GM12878 (cell line): Measurements from ENCODE around the gene IRF8. TPM values are rescaled to one million over a fixed set of nuclear protein-coding genes. Genes with fewer than 3 reads are reported as not detected.

Experiments
- ATAC-seq: fragments of 200-7000 bp; cut with Tn5 transposase; 3 replicates; pipeline ENCODE4 v1.9.1; 2020; ENCODE audit warnings: mild to moderate bottlenecking, moderate library complexity
- BruUV-seq: library from RNA; stranded (reverse); fragments of 400-500 nt; replicated peaks from 2 replicates; lab custom pipeline; 2021; lab: Mats Ljungman, UMichigan
- CTCF ChIA-PET: fragments of 300-600 bp; sonication (Branson Sonifier 250); formaldehyde crosslinking; extraction: SDS; loops from one replicate; lab custom pipeline; 2021; ENCODE audit warnings: inconsistent platforms; lab: Yijun Ruan, JAX
- POLR2A ChIA-PET: fragments of 350-600 bp; formaldehyde crosslinking; extraction: SDS; loops from one replicate; lab custom pipeline; 2021; ENCODE audit warnings: inconsistent platforms; lab: Charles Lee
- RAD21 ChIA-PET: fragments of 300-600 bp; sonication (Branson Sonifier 250); formaldehyde crosslinking; loops from one replicate; lab custom pipeline; 2023; ENCODE audit warnings: antibody characterized with exemption; ENCODE audit not compliant: unreplicated experiment; lab: Charles Lee
- SMC1A ChIA-PET: fragments of 300-600 bp; sonication (Branson Sonifier 250); formaldehyde crosslinking; loops from one replicate; lab custom pipeline; 2023; ENCODE audit not compliant: unreplicated experiment, uncharacterized antibody; lab: Charles Lee
- DNase-seq: peaks from one replicate; pipeline ENCODE4 v3.0.0-alpha.2; 2011; ENCODE audit warnings: low read depth, low spot score
- FAIRE-seq: peaks from 3 replicates; lab custom pipeline; 2011; peaks lifted over from hg19 to GRCh38; lab: Jason Lieb, UNC
- H2AFZ ChIP-seq: 2 replicates; pipeline ENCODE4 v1.6.0; 2011; ENCODE audit warnings: low read depth, low read length, control low read depth; ENCODE audit not compliant: control insufficient read depth
- H3K27ac ChIP-seq: 2 replicates; pipeline ENCODE4 v1.5.1; 2011; ENCODE audit warnings: control low read depth; ENCODE audit not compliant: control insufficient read depth, insufficient read depth
- H3K27me3 ChIP-seq, 2 experiments: replicated peaks in 1 of 2; 2 replicates each; pipeline versions ENCODE4 v1.6.0 to v1.6.1; 2011; ENCODE audit warnings: low read length in 1 of 2; ENCODE audit not compliant: control insufficient read depth in 2 of 2, insufficient read depth in 2 of 2
- H3K36me3 ChIP-seq, 2 experiments: 2 replicates each; pipeline ENCODE4 v1.5.1; 2011; ENCODE audit warnings: low read length in 1 of 2; ENCODE audit not compliant: control insufficient read depth in 2 of 2, insufficient read depth in 2 of 2
- H3K4me1 ChIP-seq: 2 replicates; pipeline ENCODE4 v1.6.1; 2011; ENCODE audit warnings: mild to moderate bottlenecking, low read length, moderate library complexity, mixed read lengths; ENCODE audit not compliant: control insufficient read depth, insufficient read depth
- H3K4me2 ChIP-seq: 2 replicates; pipeline ENCODE4 v1.6.0; 2011; ENCODE audit warnings: control low read depth; ENCODE audit not compliant: control insufficient read depth, insufficient read depth
- H3K4me3 ChIP-seq: fragments of 200-600 bp; sonication (generic); 2 replicates; pipeline ENCODE4 v1.5.1; 2016
- H3K79me2 ChIP-seq: 2 replicates; pipeline ENCODE4 v1.6.0; 2011; ENCODE audit warnings: low read length; ENCODE audit not compliant: control insufficient read depth, insufficient read depth
- H3K9ac ChIP-seq: 2 replicates; pipeline ENCODE4 v1.8.0; 2011; ENCODE audit warnings: low read length, control low read depth, mixed read lengths; ENCODE audit not compliant: control insufficient read depth, insufficient read depth
- H3K9me3 ChIP-seq: replicated peaks from 3 replicates; pipeline ENCODE4 v1.5.1; 2011; ENCODE audit warnings: mild to moderate bottlenecking, low read length; ENCODE audit not compliant: control insufficient read depth, insufficient read depth
- H4K20me1 ChIP-seq: 2 replicates; pipeline ENCODE4 v1.6.0; 2011; ENCODE audit not compliant: control insufficient read depth, insufficient read depth
- CBFB ChIP-seq: IDR thresholded peaks from 2 replicates; pipeline ENCODE4 v1.6.1; 2016; ENCODE audit warnings: antibody characterized with exemption, low read depth
- CREM ChIP-seq: IDR thresholded peaks from 2 replicates; pipeline ENCODE4 v1.6.1; 2014; ENCODE audit warnings: antibody characterized with exemption, low read depth
- ETV6 ChIP-seq, 2 experiments: fragments of 450-650 bp in 1 of 2; IDR thresholded peaks in 1 of 2; conservative IDR thresholded peaks in 1 of 2; 2 replicates each; pipeline ENCODE4 v1.6.1; 2014; ENCODE audit warnings: antibody characterized with exemption in 1 of 2, borderline replicate concordance in 1 of 2, low read depth in 1 of 2, mild to moderate bottlenecking in 1 of 2, moderate library complexity in 1 of 2
- GABPA ChIP-seq: IDR thresholded peaks from 2 replicates; pipeline ENCODE4 v1.6.1; 2014; ENCODE audit warnings: antibody characterized with exemption, low read depth, mild to moderate bottlenecking, inconsistent platforms
- GATAD2B ChIP-seq: fragments of 450-650 bp; conservative IDR thresholded peaks from 2 replicates; pipeline ENCODE4 v1.6.1; 2017; ENCODE audit warnings: low read depth, mild to moderate bottlenecking, moderate library complexity
- MXI1 ChIP-seq: fragments of 150-350 bp; IDR thresholded peaks from 2 replicates; pipeline ENCODE4 v1.6.1; 2011; ENCODE audit warnings: low read depth, mild to moderate bottlenecking, inconsistent platforms, low read length, improper control_type of control experiment
- NRF1 ChIP-seq: conservative IDR thresholded peaks from 2 replicates; pipeline ENCODE4 v1.6.1; 2011; ENCODE audit warnings: mild to moderate bottlenecking, low read depth, low read length, improper control_type of control experiment
- PML ChIP-seq: IDR thresholded peaks from 2 replicates; pipeline ENCODE4 v1.6.1; 2012; ENCODE audit warnings: low read length, inconsistent platforms
- POLR2A ChIP-seq: IDR thresholded peaks from 2 replicates; pipeline ENCODE4 v1.6.1; 2011; ENCODE audit warnings: low read depth, mild to moderate bottlenecking, low read length
- SIX5 ChIP-seq: IDR thresholded peaks from 2 replicates; pipeline ENCODE4 v1.6.1; 2011; ENCODE audit warnings: mild to moderate bottlenecking, low read depth, low read length, moderate library complexity; ENCODE audit not compliant: severe bottlenecking
- WGBS: methylation state at CpG from one replicate; pipeline ENCODE4 v1.1.6; 2016; ENCODE audit warnings: low lambda C conversion rate; ENCODE audit not compliant: insufficient replicate concordance, insufficient coverage; ENCODE audit errors: missing lambda C conversion rate; 5-methylcytosine and 5-hydroxymethylcytosine counted together
- in situ Hi-C: fragments of 300-500 bp; cut with MboI; formaldehyde crosslinking; loops from 9 replicates; pipeline ENCODE4 v1.14.3; 2018; ENCODE audit warnings: mixed read lengths
- intact Hi-C: fragments of 100-400 bp; cut with micrococcal nuclease; formaldehyde crosslinking; loops from one replicate; pipeline ENCODE4 v1.14.2; 2022; ENCODE audit not compliant: unreplicated experiment
- polyA plus RNA-seq, 11 experiments: library from polyadenylated mRNA; depleted of rRNA in 4 of 11; unstranded in 6 of 11; stranded (reverse) in 5 of 11; fragments of >200 nt; fragmentation: Nextera tagmentation in 4 of 11; fragmentation: Illumina TruSeq in 1 of 11; extraction: Ambion mirVana in 4 of 11; extraction: Trizol in 1 of 11; gene quantifications; 1 replicate in 1 of 11; 2 replicates in 10 of 11; pipeline versions ENCODE4 v1.2.1 to v1.2.3, GENCODE V29; 2011 to 2016; ENCODE audit warnings: inconsistent platforms in 2 of 11, missing spikeins in 2 of 11, low read depth in 1 of 11
- total RNA-seq, 4 experiments: library from RNA; depleted of rRNA in 3 of 4; stranded (reverse); fragments of >200 nt in 3 of 4; fragmentation: Illumina TruSeq in 1 of 4; extraction: Trizol in 1 of 4; gene quantifications; 2 replicates each; pipeline versions ENCODE4 v1.2.1 to v1.2.3, GENCODE V29; 2013 to 2021
- TF ChIP-seq, protein P1 (sequence below): fragments of 450-650 bp; IDR thresholded peaks from 2 replicates; pipeline ENCODE4 v1.6.1; 2018; ENCODE audit warnings: mild to moderate bottlenecking, low read depth, moderate library complexity; ENCODE audit not compliant: partially characterized antibody
- TF ChIP-seq, protein P2 (sequence below): IDR thresholded peaks from 2 replicates; pipeline ENCODE4 v1.6.1; 2011; ENCODE audit warnings: borderline replicate concordance, low read depth, mild to moderate bottlenecking, moderate library complexity, mixed read lengths, low read length; ENCODE audit not compliant: insufficient read depth; ENCODE audit errors: extremely low read length
- TF ChIP-seq, protein P3 (sequence below): fragments of 450-650 bp; IDR thresholded peaks from 2 replicates; pipeline ENCODE4 v1.6.1; 2017; ENCODE audit warnings: low read depth, mild to moderate bottlenecking, moderate library complexity
- TF ChIP-seq, protein P4 (sequence below): IDR thresholded peaks from 2 replicates; pipeline ENCODE4 v1.6.1; 2011; ENCODE audit warnings: low read depth, mild to moderate bottlenecking, low read length, moderate library complexity, borderline replicate concordance; ENCODE audit errors: extremely low read depth
- TF ChIP-seq, protein P5 (sequence below): fragments of 450-650 bp; formaldehyde crosslinking; IDR thresholded peaks from 2 replicates; pipeline ENCODE4 v1.4.0; 2020; ENCODE audit warnings: mild to moderate bottlenecking, moderate library complexity

Gene IRF8
- total and polyA plus RNA-seq, 10 of the 15 experiments (the other 5 are each of a cell fraction or from before 2014, with no cell fraction given), result 17.1 to 237 (median 172) TPM

DNA sequence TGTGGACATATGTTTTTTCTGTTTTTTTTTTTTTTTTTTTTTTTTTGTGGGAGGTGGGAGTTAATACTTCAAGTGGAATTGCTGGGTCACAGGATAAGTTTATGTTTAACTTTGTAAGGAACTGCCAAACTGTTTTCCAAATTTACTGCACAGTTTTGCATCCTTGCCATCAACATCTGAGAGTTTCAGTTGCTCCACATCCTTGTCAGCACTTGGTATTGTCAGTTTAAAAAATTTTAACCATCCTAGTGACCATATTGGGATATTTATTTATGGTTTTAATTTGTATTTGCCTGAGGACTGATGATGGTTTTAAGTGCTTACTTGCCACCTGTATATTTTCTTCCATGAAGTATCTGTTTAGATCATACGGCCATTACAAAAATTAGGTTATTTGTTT, 34.0 kb upstream of the IRF8 start:
- DNase-seq (no peak), FAIRE-seq (no peak), ATAC-seq (no peak)
- Histone ChIP-seq H3K4me2 (no peak overlapping the region), H3K36me3 (no peaks in the 10 kb centered on the region), H3K4me1 (peaks cover 30% of the 10 kb centered on the region), H4K20me1 (no peaks in the 10 kb centered on the region), H3K27me3 (no peaks in the 10 kb centered on the region), H3K9me3 (peaks cover 2% of the 10 kb centered on the region; the same call in 1 of the 3 replicates), H3K79me2 (no peaks in the 10 kb centered on the region), H3K9ac (no peak overlapping the region), H3K27ac (no peak overlapping the region), H2AFZ (no peak overlapping the region), H3K4me3 (no peak overlapping the region)
- WGBS, result 100% methylated on average over 1 of the region's 1 CpG
- intact Hi-C loops, result no loop called here
- ChIA-PET SMC1A (interaction anchor here (1.2 kb wide), 1 partner anchor 46 kb away, joined by 3 read pairs; no protein-coding TSS in a partner anchor), CTCF (interaction anchor here (1.5 kb wide), 1 partner anchor 46 kb away, joined by 5 read pairs; no protein-coding TSS in a partner anchor), POLR2A (no interaction called here), RAD21 (no interaction called here)
- in situ Hi-C loops, result no loop called here
- no TSS peak for BruUV-seq
- TF ChIP-seq MXI1 (no peak), ETV6 (conservative IDR thresholded peaks at IDR 0.05 in 1 of 2, IDR thresholded peaks at IDR 0.05 in 1 of 2; ENCODE audit: borderline replicate concordance in 1 of 2, low read depth in 1 of 2) (no peak), POLR2A (no peak), CBFB (no peak), SIX5 (no peak), CREM (no peak), PML (no peak), GABPA (no peak), GATAD2B (no peak), NRF1 (no peak)
- TF ChIP-seq, protein P1, sequence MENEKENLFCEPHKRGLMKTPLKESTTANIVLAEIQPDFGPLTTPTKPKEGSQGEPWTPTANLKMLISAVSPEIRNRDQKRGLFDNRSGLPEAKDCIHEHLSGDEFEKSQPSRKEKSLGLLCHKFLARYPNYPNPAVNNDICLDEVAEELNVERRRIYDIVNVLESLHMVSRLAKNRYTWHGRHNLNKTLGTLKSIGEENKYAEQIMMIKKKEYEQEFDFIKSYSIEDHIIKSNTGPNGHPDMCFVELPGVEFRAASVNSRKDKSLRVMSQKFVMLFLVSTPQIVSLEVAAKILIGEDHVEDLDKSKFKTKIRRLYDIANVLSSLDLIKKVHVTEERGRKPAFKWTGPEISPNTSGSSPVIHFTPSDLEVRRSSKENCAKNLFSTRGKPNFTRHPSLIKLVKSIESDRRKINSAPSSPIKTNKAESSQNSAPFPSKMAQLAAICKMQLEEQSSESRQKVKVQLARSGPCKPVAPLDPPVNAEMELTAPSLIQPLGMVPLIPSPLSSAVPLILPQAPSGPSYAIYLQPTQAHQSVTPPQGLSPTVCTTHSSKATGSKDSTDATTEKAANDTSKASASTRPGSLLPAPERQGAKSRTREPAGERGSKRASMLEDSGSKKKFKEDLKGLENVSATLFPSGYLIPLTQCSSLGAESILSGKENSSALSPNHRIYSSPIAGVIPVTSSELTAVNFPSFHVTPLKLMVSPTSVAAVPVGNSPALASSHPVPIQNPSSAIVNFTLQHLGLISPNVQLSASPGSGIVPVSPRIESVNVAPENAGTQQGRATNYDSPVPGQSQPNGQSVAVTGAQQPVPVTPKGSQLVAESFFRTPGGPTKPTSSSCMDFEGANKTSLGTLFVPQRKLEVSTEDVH, result no peak
- TF ChIP-seq, protein P2, sequence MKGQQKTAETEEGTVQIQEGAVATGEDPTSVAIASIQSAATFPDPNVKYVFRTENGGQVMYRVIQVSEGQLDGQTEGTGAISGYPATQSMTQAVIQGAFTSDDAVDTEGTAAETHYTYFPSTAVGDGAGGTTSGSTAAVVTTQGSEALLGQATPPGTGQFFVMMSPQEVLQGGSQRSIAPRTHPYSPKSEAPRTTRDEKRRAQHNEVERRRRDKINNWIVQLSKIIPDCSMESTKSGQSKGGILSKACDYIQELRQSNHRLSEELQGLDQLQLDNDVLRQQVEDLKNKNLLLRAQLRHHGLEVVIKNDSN, result no peak
- TF ChIP-seq, protein P3, sequence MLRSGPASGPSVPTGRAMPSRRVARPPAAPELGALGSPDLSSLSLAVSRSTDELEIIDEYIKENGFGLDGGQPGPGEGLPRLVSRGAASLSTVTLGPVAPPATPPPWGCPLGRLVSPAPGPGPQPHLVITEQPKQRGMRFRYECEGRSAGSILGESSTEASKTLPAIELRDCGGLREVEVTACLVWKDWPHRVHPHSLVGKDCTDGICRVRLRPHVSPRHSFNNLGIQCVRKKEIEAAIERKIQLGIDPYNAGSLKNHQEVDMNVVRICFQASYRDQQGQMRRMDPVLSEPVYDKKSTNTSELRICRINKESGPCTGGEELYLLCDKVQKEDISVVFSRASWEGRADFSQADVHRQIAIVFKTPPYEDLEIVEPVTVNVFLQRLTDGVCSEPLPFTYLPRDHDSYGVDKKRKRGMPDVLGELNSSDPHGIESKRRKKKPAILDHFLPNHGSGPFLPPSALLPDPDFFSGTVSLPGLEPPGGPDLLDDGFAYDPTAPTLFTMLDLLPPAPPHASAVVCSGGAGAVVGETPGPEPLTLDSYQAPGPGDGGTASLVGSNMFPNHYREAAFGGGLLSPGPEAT, result no peak
- TF ChIP-seq, protein P4, sequence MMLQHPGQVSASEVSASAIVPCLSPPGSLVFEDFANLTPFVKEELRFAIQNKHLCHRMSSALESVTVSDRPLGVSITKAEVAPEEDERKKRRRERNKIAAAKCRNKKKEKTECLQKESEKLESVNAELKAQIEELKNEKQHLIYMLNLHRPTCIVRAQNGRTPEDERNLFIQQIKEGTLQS, result no peak
- TF ChIP-seq, protein P5, sequence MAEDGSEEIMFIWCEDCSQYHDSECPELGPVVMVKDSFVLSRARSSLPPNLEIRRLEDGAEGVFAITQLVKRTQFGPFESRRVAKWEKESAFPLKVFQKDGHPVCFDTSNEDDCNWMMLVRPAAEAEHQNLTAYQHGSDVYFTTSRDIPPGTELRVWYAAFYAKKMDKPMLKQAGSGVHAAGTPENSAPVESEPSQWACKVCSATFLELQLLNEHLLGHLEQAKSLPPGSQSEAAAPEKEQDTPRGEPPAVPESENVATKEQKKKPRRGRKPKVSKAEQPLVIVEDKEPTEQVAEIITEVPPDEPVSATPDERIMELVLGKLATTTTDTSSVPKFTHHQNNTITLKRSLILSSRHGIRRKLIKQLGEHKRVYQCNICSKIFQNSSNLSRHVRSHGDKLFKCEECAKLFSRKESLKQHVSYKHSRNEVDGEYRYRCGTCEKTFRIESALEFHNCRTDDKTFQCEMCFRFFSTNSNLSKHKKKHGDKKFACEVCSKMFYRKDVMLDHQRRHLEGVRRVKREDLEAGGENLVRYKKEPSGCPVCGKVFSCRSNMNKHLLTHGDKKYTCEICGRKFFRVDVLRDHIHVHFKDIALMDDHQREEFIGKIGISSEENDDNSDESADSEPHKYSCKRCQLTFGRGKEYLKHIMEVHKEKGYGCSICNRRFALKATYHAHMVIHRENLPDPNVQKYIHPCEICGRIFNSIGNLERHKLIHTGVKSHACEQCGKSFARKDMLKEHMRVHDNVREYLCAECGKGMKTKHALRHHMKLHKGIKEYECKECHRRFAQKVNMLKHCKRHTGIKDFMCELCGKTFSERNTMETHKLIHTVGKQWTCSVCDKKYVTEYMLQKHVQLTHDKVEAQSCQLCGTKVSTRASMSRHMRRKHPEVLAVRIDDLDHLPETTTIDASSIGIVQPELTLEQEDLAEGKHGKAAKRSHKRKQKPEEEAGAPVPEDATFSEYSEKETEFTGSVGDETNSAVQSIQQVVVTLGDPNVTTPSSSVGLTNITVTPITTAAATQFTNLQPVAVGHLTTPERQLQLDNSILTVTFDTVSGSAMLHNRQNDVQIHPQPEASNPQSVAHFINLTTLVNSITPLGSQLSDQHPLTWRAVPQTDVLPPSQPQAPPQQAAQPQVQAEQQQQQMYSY, result no peak
